HG02759 (cell line): Measurements from ENCODE around the gene SEMA6D.

Source experiments
- ATAC-seq: cut with Tn5 transposase; IDR thresholded peaks from one replicate; pipeline ENCODE4 v1.9.1; 2021; ENCODE audit warnings: mild to moderate bottlenecking, moderate library complexity; ENCODE audit not compliant: unreplicated experiment

SEMA6D gene, protein sequence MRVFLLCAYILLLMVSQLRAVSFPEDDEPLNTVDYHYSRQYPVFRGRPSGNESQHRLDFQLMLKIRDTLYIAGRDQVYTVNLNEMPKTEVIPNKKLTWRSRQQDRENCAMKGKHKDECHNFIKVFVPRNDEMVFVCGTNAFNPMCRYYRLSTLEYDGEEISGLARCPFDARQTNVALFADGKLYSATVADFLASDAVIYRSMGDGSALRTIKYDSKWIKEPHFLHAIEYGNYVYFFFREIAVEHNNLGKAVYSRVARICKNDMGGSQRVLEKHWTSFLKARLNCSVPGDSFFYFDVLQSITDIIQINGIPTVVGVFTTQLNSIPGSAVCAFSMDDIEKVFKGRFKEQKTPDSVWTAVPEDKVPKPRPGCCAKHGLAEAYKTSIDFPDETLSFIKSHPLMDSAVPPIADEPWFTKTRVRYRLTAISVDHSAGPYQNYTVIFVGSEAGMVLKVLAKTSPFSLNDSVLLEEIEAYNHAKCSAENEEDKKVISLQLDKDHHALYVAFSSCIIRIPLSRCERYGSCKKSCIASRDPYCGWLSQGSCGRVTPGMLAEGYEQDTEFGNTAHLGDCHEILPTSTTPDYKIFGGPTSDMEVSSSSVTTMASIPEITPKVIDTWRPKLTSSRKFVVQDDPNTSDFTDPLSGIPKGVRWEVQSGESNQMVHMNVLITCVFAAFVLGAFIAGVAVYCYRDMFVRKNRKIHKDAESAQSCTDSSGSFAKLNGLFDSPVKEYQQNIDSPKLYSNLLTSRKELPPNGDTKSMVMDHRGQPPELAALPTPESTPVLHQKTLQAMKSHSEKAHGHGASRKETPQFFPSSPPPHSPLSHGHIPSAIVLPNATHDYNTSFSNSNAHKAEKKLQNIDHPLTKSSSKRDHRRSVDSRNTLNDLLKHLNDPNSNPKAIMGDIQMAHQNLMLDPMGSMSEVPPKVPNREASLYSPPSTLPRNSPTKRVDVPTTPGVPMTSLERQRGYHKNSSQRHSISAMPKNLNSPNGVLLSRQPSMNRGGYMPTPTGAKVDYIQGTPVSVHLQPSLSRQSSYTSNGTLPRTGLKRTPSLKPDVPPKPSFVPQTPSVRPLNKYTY

DNA sequence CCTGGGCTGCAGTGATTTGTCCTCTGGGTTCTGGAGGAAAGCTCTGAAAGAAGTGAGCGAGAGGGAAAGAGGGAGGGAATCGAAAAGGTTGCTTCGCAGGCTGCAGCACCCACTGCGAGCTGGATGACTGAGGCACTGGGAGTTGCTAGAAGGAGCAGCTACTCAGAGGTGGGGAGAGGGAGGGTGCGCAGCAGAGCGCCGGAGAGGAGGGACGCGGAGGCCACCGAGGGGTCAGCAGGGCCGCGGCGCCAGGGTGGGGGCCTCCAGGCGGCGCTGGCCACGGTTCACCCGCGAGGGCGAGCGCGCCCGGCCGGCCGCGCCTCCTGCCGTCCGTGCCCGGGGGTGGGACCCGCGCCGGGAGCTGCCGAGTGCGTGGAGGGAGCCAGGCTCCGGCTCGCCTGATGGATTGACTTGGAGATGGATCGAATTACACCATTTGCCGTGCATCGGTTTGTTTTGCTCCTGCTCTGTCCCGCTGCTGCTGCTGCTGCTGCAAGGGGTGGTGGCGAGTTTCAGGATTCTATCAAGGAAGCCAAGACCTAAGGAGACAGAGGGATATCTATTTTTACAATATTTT lies at the start of gene SEMA6D:
SEMA6D (plus strand) TSS at position 470 of the 577 bp plus-strand sequence. CDS start 42,294 bp downstream, outside the sequence.
- ATAC-seq: no peak

DNA sequence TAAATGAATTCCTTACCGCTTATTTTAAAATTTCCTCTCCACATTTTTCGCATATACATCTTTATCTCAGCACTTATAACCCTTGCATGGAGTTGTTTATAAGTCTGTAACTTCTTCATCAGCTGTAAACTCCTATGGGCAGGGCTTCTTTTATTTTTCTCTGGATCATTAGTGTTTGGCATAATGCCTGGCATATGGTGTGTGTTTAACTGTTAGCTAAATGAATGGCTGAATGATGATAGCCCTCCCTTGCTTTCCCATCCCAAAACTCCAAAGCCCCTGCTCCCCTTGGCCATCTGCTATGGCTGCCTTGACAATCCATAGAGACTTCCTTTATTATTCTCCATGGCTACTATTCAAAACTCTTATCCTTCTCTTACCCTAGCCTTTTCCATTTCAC lies 48.1 kb upstream of the SEMA6D start:
- ATAC-seq: no peak

DNA sequence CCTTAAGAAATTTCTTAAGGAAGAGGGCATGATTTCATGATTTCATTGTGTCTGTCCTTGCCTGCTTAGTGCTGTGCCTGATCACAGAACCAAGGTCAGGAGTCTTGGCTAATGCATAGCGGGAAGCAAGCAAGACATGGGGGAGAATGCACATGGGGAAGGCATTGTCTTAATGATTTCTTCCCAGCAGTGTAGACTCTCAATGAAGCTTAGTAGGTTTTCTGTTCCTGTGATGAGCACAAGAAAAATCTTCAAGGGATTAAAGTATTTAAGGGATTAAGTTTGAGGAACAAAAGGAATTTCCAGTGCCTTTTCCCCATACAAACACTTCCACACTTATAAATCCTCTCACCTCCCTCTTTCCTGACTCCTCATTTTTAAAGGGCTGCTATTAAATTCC lies 46.9 kb upstream of the SEMA6D start:
- no peak for ATAC-seq

DNA sequence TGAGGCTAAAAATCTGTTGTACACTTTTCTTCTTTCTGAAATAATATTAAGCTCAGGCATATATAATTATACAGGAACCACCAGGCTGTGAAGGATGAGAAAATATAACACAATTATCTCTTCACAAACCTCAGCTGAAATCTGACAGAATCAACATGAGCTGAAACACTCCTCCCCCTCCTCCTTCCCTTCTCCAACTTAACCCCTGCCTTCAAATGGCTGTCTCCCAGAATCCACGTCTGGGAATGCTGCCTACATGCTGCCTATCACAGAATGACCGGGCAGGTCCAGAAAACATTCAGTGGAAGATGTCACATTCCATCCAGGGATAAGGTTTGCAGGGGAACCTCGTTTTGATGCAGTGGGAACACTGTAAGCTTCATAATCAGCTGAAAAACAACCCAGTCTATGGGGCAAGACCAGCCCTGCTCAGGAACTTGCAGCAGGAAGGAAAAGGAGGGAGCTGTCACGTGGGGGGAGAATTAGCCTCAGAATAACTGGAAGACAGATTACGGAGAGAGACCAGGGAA lies 44.0 kb upstream of the SEMA6D start:
- ATAC-seq: no peak

DNA sequence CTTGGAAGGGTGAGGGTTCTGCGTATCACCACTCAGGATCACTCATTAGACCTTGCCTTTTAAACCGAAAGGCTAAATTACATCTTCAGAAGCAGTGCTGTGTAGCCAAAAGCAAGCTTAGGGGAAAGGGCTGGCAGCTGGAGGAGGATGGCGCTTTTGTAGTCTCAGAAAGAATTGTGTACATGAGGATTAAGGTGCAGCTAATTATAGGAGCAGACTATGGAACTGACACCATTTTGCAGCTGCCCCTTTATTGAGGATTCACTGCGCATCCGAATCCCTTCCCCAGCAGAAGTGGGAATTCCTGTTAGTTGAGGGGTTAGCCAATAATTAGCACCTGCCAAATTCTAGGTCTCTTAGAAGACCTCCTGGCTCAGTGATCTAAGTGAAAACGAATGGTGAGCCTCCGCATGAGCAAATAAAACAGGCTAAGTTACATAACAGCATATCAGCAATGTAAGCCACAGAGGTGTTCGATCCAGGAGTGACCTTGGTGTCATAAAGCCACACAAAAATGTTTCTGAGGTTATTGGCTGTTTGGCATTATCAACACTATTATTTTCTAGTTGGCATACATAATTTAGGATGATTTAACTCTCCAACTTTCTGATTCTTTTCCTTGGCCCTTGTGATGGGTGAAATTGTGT lies 42.6 kb upstream of the SEMA6D start:
- ATAC-seq: no peak

DNA sequence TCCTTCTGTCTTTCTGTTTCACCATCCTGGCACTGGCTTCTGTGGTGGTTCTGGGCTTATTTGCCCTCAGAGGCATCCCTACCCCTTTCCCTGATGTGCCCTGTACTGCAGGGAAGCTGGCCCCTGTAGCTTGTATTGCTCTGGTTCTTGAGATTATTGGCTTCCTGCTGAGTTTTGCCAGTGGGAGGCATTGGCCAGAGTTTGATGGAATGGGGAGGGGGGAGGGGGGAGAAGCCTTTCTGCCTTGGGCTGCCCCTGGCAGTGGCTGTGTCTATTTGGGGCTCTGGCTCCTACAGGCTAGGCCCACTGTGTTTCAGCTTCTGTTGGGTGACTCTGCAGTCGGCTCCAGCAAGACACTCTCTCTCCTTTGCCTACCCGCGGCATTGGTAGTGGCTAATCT lies 41.6 kb upstream of the SEMA6D start:
- no peak for ATAC-seq

DNA sequence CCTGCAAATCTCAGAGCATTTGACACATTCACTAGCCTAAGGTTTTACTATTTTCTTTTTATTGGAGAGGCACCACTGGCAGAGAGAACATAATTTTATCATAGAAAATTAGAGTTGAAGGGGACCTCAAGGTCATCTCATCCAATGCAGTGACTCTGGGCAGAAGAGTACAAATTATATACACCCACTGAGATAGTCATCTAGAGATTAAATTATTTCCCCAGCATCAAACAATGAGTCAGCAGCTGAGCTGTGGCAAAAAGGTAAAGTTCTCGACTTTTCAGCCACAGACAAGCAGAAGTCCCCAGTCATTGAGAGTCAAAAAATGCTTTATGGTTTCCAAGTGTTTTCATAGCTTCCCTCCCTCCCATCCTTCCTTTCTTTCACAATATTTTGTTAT lies 39.3 kb upstream of the SEMA6D start:
- ATAC-seq: no peak

DNA sequence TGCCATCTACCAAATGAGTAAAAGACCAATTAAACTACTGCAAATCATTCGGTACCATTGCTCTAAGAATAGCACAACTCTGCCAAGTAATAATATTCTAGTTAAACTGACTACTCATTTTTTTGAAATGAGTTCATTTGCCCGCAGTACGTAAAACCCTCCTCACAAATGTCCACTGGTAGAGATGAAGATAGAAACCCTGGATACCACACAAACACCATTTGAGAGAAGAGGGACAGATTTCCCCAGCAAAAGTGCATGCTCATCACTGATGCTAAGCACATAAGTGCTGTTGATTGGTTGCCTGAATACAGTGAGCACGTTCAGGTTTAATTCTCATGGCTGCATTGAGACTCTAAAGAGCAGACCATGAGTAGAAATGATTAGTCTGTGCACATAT lies 34.6 kb upstream of the SEMA6D start:
- ATAC-seq: no peak

DNA sequence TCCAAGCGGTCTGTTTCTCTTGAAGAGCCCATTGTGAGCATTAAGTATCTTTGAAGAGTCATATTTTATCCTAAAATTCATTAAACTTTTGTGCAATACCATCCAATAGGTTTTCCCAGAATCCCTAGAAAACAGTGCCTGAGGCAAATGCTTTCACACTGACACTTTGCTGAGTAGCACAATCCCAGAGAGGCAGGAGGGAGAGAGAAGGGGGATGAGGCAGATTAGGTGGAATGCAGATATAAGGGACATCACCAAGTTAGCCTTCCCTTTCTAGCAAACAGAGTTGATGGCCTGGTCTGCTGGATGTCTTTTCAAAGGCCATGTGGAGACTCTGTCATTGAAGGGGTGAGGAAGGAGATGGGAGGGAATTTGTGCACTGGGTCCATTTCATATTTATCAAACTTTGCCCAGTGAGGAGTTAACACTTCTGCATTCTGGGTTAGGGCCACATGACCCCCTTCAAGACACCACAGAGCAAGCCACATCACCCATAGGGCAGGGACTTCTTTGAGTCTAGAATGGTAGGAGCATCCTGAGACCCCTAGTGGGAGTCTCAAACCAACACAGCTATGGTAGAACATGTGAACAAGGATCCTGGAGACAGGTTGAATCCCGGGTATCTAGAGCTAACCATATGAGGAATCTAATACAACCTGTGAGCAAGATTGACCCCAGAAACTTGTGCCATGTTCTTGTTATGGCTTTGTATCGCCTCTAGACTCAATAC lies 32.0 kb upstream of the SEMA6D start:
- no peak for ATAC-seq

DNA sequence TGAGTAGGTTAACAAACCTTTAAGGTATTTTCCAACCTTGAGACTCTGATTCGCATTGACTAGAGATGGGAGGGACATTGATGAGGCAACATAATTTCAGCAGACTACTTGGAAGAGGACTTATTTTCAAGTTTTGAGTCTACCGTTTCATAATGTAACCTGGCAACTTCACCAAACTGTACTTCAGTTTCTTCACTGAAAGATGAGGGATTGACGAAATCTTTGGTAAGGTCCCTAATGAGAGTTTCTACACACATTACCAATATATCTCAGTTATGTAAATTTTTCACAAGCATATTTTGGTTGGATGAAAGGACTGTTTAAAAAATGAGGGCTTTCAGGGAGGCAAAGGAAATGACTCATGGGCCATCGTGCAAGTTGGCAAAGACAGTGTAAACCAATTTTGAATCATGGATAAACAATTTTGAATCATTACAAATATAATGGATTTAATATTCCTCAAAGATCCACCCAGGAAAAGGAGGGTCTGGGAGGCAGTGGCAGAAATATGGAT lies 28.7 kb upstream of the SEMA6D start:
- ATAC-seq: no peak

DNA sequence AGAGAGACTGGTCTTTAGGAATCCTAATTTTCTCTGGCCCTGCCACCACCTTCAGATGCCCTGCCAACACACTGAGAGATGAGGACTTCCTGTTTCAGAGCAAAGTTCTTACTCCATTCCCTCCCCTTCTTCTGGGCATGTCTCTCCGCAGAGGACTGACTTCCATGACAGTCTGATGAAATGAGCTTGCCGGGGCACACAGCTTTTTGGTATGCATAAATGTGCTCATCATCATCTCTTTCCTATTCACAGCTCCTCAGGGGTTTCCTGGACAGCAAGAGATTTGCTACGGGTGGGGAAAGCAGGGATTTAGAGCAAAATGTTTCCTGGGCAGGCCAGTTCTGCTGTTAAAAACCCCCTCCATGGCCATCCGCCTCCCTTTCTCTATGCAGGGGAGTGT lies 27.6 kb upstream of the SEMA6D start:
- ATAC-seq: no peak

DNA sequence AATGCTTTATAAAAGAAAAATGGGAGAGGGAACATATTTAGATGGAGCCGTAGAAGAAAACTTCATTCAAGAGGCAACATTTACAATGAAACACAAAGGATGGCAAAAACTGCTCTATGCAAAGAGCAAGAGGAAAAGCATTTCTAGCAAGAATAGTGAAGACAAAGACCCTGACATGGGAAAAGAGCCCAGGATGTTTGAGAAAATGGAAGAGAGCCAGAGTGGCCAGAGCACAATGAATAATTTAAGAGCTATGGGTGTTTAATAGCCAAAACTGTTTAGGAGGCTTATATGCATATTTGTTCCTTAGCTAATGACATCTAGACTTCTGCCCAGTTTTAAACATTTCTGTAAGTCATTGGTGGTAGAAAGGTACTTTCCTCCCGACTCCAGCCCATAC lies 25.4 kb upstream of the SEMA6D start:
- no peak for ATAC-seq

DNA sequence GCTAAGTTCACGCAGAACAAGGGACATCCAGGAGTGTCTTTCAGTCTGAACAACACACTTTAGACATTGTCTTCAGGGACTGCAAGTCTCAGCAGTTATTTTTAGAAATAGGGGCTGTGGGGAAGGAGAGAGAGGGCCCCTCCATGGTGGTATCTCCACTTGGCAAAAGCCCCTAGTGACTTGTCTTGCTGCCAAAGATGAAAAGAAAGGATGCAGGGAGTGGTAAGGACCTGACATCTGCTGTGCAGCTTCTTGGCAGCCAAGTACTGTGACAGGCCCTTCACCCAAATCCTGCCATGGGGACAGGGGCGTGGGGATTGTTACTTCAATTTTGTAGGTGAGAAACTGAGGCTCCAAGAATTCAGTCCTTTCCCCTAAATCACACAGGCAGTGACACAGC lies 21.0 kb upstream of the SEMA6D start:
- no peak for ATAC-seq

DNA sequence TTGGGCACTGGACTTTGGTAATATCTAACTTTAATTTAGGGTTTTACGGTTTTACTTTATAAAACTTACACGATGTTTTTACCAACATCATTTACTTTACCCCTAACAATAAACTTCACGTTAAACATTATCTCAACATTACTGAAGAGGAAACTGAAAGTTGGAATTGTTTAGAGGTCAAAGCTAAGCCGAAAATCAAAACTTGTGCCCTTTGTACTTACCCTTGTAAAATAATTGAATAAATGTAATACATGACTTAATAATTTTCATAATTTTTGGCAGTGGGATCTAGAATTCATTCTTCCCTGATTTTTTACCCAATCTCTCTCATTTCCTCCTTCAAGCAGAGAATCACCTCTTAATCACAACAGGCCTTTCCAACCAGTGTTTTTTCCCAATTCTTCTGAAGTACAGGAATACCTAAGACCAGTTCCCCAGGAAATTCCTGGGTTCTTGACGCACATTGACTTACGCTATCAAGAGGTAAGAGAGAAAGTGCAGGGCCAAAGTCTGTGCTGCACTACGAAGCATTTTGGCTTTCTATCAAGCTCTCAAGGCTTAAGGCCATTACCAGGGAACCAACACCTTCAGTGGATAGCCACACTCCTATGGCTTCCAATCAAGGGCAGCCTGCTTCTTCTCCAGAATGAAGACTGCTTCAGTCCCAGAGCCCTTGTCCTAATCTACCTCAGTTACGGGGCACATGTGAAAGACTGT lies 11.9 kb upstream of the SEMA6D start:
- ATAC-seq: no peak

DNA sequence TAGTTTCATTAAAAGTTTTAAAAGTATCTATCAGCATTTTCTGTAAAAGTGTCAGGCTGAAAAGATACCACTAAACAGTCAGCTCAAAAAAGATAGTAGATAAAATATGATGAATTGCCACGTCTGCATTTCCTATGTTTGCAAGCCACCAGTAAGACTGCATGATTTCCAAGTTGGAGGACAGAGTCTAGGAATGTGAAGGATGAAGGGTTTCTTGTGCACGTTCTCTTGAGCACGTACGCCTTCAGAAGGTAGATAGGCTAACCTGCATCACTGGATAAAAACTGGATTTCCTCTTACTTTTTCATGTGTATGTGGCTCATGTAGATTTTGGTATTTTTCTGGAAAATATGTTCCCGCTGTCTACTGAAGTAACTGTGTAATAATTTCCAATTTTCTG lies 9.9 kb upstream of the SEMA6D start:
- no peak for ATAC-seq

DNA sequence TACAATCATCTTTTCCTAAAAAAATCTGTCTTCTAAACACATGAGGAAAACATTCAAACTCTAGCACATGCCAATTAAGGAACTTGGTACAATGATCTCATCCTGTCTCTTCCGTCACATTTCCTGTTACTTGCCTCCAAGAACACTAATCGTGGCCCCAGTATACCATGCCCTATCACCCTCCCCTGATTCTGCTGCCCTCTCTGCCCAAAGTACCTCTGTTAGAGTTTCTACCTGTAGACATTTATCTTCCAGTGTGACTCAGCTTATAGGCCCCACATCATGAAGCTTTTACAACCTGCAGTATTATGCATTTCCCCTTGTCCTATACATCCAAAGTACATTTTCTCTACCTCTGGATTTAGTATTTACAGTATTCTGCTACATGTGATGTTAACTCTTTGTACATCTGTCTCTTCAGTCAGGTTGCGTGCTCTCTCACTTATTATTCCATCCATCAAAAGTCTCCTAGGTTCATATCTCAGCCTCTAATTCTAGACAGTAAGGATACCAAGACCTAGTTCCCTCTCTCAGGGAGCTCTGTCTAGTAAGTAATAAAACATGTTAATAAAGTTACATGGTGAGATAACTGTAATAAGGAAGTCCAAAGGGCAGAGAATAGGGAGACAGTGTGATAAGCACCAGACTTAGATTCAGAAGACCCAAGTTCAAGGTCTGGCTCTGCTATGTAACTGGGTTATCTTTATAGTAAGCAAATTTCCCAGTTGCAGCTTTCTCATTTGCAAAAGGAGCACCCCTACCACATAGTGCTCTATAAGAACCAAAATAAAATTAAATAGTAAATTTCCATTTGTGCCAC lies 8.9 kb upstream of the SEMA6D start:
- ATAC-seq: no peak

DNA sequence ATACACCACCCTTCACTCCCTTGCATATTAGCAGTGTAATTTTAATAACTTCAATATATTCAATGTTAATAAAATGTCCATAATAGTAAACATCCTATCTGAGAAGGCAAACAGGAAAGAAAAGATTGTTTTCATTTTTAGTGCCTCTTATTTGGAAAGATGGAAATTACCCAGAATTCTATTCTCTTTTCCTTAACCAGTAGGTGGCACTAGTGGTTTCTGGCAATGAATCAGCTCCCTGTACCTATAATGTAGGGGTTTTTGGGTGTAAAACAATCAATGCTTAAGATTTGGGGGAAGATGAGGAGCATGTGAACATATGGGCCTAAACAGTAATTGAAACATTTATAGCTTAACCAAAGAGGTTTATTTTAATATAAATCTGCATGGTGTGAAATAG lies 5.7 kb upstream of the SEMA6D start:
- ATAC-seq: no peak

DNA sequence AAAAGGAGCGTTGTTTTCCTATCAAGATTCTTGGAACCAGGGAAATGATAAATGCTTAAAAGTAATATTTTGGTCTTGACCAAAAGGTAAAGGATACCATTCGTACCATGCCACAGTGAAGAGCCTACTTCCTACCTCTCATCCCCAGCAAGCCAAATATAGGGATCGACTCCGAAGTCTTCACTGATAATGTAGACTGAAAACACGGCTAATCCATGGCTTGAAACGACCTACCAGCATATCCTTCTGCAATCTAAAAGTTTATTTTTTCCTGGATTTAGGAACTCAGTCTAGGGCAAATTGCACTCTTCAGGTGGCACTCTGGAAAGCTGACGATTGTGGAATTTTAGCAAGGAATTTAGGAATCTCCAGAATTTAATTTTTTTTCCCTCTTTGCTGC lies 1.9 kb upstream of the SEMA6D start:
- no peak for ATAC-seq
